ENCODE results near the gene CUZD1. TPM values are rescaled to one million over a fixed set of nuclear protein-coding genes. Genes with fewer than 3 reads are reported as not detected.

CUZD1 gene
- total RNA-seq, 1 experiment from 2014 or later: 17.2 TPM

- no peak overlapping the region for H3K4ac ChIP-seq (ENCODE audit: low read depth, low read length)
- no peak overlapping the region for H4K91ac ChIP-seq (ENCODE audit: insufficient read length, low read depth, low read length)
- no peak overlapping the region for H3K18ac ChIP-seq (ENCODE audit: insufficient read length, low read depth, low read length)
- H4K8ac ChIP-seq (replicated peaks; ENCODE audit: insufficient read length, low read depth, low read length): no peak overlapping the region
- H3K56ac ChIP-seq (ENCODE audit: insufficient read length, low read depth, low read length): no peak overlapping the region
- no peaks in the 10 kb centered on the region; the same call in 1 of the 2 replicates for H3K79me2 ChIP-seq (ENCODE audit: insufficient read depth, low read length)
- H2BK5ac ChIP-seq (ENCODE audit: insufficient read length, low read length): no peak overlapping the region
- H3K23me2 ChIP-seq (ENCODE audit: insufficient read length, low read depth, low read length, poor library complexity, severe bottlenecking): no peaks in the 10 kb centered on the region
- H3K36me3 Mint-ChIP-seq (ENCODE audit: insufficient read depth in 1 of 3, low read depth in 3 of 3): peaks cover 19 to 60% (median 24%) of the 10 kb centered on the region in 3 experiments
- DNase-seq: no peak
- no peak overlapping the region for H3K14ac ChIP-seq (ENCODE audit: insufficient read depth, low read length)
- H4K20me1 ChIP-seq (ENCODE audit: control insufficient read depth, insufficient read depth, insufficient read length): no peaks in the 10 kb centered on the region
- H3T11ph ChIP-seq (ENCODE audit: low read length): no peak overlapping the region
- H3K9me3 Mint-ChIP-seq: peaks cover 5 to 28% of the 10 kb centered on the region in 2 experiments
- no peak overlapping the region for H3K4me3 Mint-ChIP-seq
- H4K5ac ChIP-seq (ENCODE audit: insufficient read length, low read depth, low read length): no peak overlapping the region
- H2BK15ac ChIP-seq (ENCODE audit: low read depth, low read length): no peak overlapping the region
- H2BK120ac ChIP-seq (ENCODE audit: low read depth, low read length, poor library complexity, severe bottlenecking): no peak overlapping the region
- H3K4me2 ChIP-seq (ENCODE audit: insufficient read depth, insufficient read length, low read length): no peak overlapping the region
- H2AK5ac ChIP-seq (ENCODE audit: insufficient read length, low read length): no peak overlapping the region
- no peak overlapping the region for H3K23ac ChIP-seq (ENCODE audit: insufficient read length, low read depth, low read length)
- H3K4me1 ChIP-seq (ENCODE audit: insufficient read depth, low read length): no peaks in the 10 kb centered on the region; the same call in 1 of the 2 replicates
- H3K79me1 ChIP-seq (ENCODE audit: insufficient read depth, low read depth, low read length, poor library complexity, severe bottlenecking): no peaks in the 10 kb centered on the region
- no peaks in the 10 kb centered on the region for H3K27me3 ChIP-seq (ENCODE audit: insufficient read depth, low read length)
- H3K27ac Mint-ChIP-seq: no peak overlapping the region
- no peak overlapping the region for H2AFZ ChIP-seq (ENCODE audit: low read length)
- H3K9ac ChIP-seq (ENCODE audit: extremely low read depth, insufficient read length, low read length): no peak overlapping the region
- H3K9me3 ChIP-seq (ENCODE audit: control insufficient read depth, low read depth, low read length): no peaks in the 10 kb centered on the region
- no peak overlapping the region for H2BK12ac ChIP-seq (ENCODE audit: insufficient read length, low read depth, low read length)
- no peak overlapping the region for H2BK20ac ChIP-seq (ENCODE audit: low read depth, low read length, poor library complexity, severe bottlenecking)
- no peaks in the 10 kb centered on the region for H3K27me3 Mint-ChIP-seq (ENCODE audit: low read depth)
- TF ChIP-seq, protein P1, sequence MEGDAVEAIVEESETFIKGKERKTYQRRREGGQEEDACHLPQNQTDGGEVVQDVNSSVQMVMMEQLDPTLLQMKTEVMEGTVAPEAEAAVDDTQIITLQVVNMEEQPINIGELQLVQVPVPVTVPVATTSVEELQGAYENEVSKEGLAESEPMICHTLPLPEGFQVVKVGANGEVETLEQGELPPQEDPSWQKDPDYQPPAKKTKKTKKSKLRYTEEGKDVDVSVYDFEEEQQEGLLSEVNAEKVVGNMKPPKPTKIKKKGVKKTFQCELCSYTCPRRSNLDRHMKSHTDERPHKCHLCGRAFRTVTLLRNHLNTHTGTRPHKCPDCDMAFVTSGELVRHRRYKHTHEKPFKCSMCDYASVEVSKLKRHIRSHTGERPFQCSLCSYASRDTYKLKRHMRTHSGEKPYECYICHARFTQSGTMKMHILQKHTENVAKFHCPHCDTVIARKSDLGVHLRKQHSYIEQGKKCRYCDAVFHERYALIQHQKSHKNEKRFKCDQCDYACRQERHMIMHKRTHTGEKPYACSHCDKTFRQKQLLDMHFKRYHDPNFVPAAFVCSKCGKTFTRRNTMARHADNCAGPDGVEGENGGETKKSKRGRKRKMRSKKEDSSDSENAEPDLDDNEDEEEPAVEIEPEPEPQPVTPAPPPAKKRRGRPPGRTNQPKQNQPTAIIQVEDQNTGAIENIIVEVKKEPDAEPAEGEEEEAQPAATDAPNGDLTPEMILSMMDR (conservative IDR thresholded peaks at IDR 0.05): no peak
- peaks cover 24 to 27% of the 10 kb centered on the region in 2 experiments for H3K4me1 Mint-ChIP-seq
- no peak overlapping the region for H3K27ac ChIP-seq (ENCODE audit: insufficient read length, low read depth, low read length)
- no CpG with 5 or more reads among the region's 4 CpGs for WGBS (ENCODE audit: extremely low coverage, insufficient read length, low lambda C conversion rate)
These were observed 1.5 kb downstream of the CUZD1 start for GRCh38 chr10:122844146-122844545.

Data from H9 (cell line).